HepG2 (cell line): ENCODE results near the gene ZNF524. TPM values are rescaled to one million over a fixed set of nuclear protein-coding genes. Genes with fewer than 3 reads are reported as not detected.

Source experiments
- ATAC-seq: fragments of 200-7000 bp; cut with Tn5 transposase; 3 replicates; pipeline ENCODE4 v1.9.1; 2020; ENCODE audit warnings: mild to moderate bottlenecking, moderate library complexity
- BruUV-seq: library from RNA; stranded (reverse); fragments of 400-500 nt; replicated peaks from 2 replicates; lab custom pipeline; 2021; lab: Mats Ljungman, UMichigan
- CTCF ChIA-PET: fragments of 300-600 bp; formaldehyde crosslinking; extraction: SDS; loops from one replicate; lab custom pipeline; 2021; ENCODE audit warnings: low total read pairs, inconsistent platforms, low intra/inter-chr PET ratio; lab: Yijun Ruan, JAX
- POLR2A ChIA-PET: fragments of 350-600 bp; sonication (Branson Sonifier 250); formaldehyde crosslinking; loops from one replicate; lab custom pipeline; 2020; ENCODE audit warnings: antibody characterized with exemption, inconsistent platforms; lab: Yijun Ruan, JAX
- DNase-seq: peaks from one replicate; pipeline ENCODE4 v3.0.0-alpha.2; 2015; ENCODE audit warnings: low spot score
- FAIRE-seq: peaks from 3 replicates; lab custom pipeline; 2011; peaks lifted over from hg19 to GRCh38; lab: Jason Lieb, UNC
- H2AFZ ChIP-seq: one replicate; pipeline ENCODE4 v1.6.1; 2011; ENCODE audit warnings: low read length, inconsistent platforms
- H3K27ac ChIP-seq: fragments of 300-600 bp; 3 replicates; pipeline ENCODE4 v1.8.0; 2011; ENCODE audit warnings: mixed run types, mild to moderate bottlenecking, mixed read lengths, low read length, inconsistent platforms; ENCODE audit not compliant: insufficient read depth; ENCODE audit errors: extremely low read length
- H3K27me3 ChIP-seq, 2 experiments: fragments of 200-600 bp in 1 of 2; 2 replicates in 1 of 2; 3 replicates in 1 of 2; pipeline versions ENCODE4 v1.6.0 to v1.8.0; 2011; ENCODE audit warnings: low read length in 2 of 2, mild to moderate bottlenecking in 2 of 2, moderate library complexity in 2 of 2, inconsistent platforms in 1 of 2; ENCODE audit not compliant: insufficient read depth in 2 of 2, control insufficient read depth in 1 of 2
- H3K36me3 ChIP-seq, 2 experiments: fragments of 200-600 bp in 1 of 2; replicated peaks in 1 of 2; 2 replicates in 1 of 2; 3 replicates in 1 of 2; pipeline versions ENCODE4 v1.5.1 to v1.8.0; 2011; ENCODE audit warnings: low read length in 2 of 2, inconsistent platforms in 1 of 2; ENCODE audit not compliant: insufficient read depth in 2 of 2, control insufficient read depth in 1 of 2
- H3K4me1 ChIP-seq: 2 replicates; pipeline ENCODE4 v1.5.1; 2012; ENCODE audit warnings: low read length, inconsistent platforms; ENCODE audit not compliant: insufficient read depth
- H3K4me2 ChIP-seq: 2 replicates; pipeline ENCODE4 v1.6.0; 2011; ENCODE audit warnings: low read depth, low read length, inconsistent platforms
- H3K4me3 ChIP-seq, 3 experiments: fragments of 200-600 bp in 1 of 3; sonication (generic), shearing (Covaris generic) in 1 of 3; replicated peaks in 1 of 3; 2 replicates each; pipeline ENCODE4 v1.5.1; 2011 to 2016; ENCODE audit warnings: low read length in 3 of 3, inconsistent platforms in 2 of 3, low read depth in 2 of 3, mild to moderate bottlenecking in 2 of 3, control low read depth in 1 of 3, mixed read lengths in 1 of 3; ENCODE audit not compliant: insufficient read depth in 1 of 3
- H3K79me2 ChIP-seq: one replicate; pipeline ENCODE4 v1.6.1; 2011; ENCODE audit warnings: low read length, inconsistent platforms; ENCODE audit not compliant: insufficient read depth
- H3K9ac ChIP-seq: 2 replicates; pipeline ENCODE4 v1.6.0; 2011; ENCODE audit warnings: mild to moderate bottlenecking, low read depth, low read length, inconsistent platforms; ENCODE audit not compliant: insufficient read depth
- H3K9me3 ChIP-seq: 2 replicates; pipeline ENCODE4 v1.5.1; 2012; ENCODE audit warnings: mild to moderate bottlenecking, low read length
- H4K20me1 ChIP-seq: 2 replicates; pipeline ENCODE4 v1.6.0; 2011; ENCODE audit warnings: inconsistent platforms, mild to moderate bottlenecking, low read length, moderate library complexity; ENCODE audit not compliant: insufficient read depth
- PPARG ChIP-seq: conservative IDR thresholded peaks from 2 replicates; pipeline ENCODE4 v1.6.1; 2016; ENCODE audit warnings: missing biosample characterization, missing genetic modification reagents
- RXRA ChIP-seq: sonication (generic); formaldehyde crosslinking; IDR thresholded peaks from 2 replicates; pipeline ENCODE4 v1.5.1; 2020; ENCODE audit warnings: missing genetic modification reagents
- TIGD3 ChIP-seq: sonication (generic); formaldehyde crosslinking; IDR thresholded peaks from 2 replicates; pipeline ENCODE4 v1.5.1; 2020; ENCODE audit warnings: mild to moderate bottlenecking, missing genetic modification reagents, borderline replicate concordance
- ZBTB2 ChIP-seq: sonication (generic); formaldehyde crosslinking; IDR thresholded peaks from 2 replicates; pipeline ENCODE4 v1.8.0; 2022; ENCODE audit warnings: low read depth, missing genetic modification reagents
- ZBTB40 ChIP-seq, 2 experiments: fragments of 450-650 bp in 1 of 2; sonication (generic) in 1 of 2; formaldehyde crosslinking in 1 of 2; IDR thresholded peaks; 2 replicates each; pipeline versions ENCODE4 v1.6.1 to v1.8.0; 2016 to 2022; ENCODE audit warnings: antibody characterized with exemption in 1 of 2, mild to moderate bottlenecking in 1 of 2, missing genetic modification reagents in 1 of 2
- ZFP41 ChIP-seq: sonication (generic); formaldehyde crosslinking; IDR thresholded peaks from 2 replicates; pipeline ENCODE4 v1.4.0; 2020; ENCODE audit warnings: mild to moderate bottlenecking, missing genetic modification reagents, borderline replicate concordance
- ZMAT3 ChIP-seq: sonication (generic); formaldehyde crosslinking; conservative IDR thresholded peaks from 2 replicates; pipeline ENCODE4 v1.7.0; 2021; ENCODE audit warnings: missing genetic modification reagents
- ZMYM3 ChIP-seq: sonication (generic); formaldehyde crosslinking; IDR thresholded peaks from 2 replicates; pipeline ENCODE4 v1.5.1; 2020; ENCODE audit warnings: mild to moderate bottlenecking, missing genetic modification reagents
- ZNF121 ChIP-seq: sonication (generic); formaldehyde crosslinking; IDR thresholded peaks from 2 replicates; pipeline ENCODE4 v1.5.0; 2020; ENCODE audit warnings: mild to moderate bottlenecking, missing genetic modification reagents
- ZNF207 ChIP-seq: fragments of 450-650 bp; IDR thresholded peaks from 2 replicates; pipeline ENCODE4 v1.6.1; 2016; ENCODE audit warnings: antibody characterized with exemption, borderline replicate concordance
- ZNF451 ChIP-seq: sonication (generic); formaldehyde crosslinking; IDR thresholded peaks from 2 replicates; pipeline ENCODE4 v1.5.0; 2020; ENCODE audit warnings: mild to moderate bottlenecking, missing genetic modification reagents
- ZNF616 ChIP-seq: sonication (generic); formaldehyde crosslinking; IDR thresholded peaks from 2 replicates; pipeline ENCODE4 v1.5.0; 2020; ENCODE audit warnings: low read depth, mild to moderate bottlenecking, missing genetic modification reagents
- ZNF777 ChIP-seq: sonication (generic); formaldehyde crosslinking; IDR thresholded peaks from 2 replicates; pipeline ENCODE4 v1.4.0; 2020; ENCODE audit warnings: missing genetic modification reagents
- WGBS: methylation state at CpG from one replicate; pipeline ENCODE4 v1.1.6; 2017; ENCODE audit warnings: low lambda C conversion rate; 5-methylcytosine and 5-hydroxymethylcytosine counted together
- in situ Hi-C: cut with HindIII; loops from 2 replicates; pipeline ENCODE4 v1.10.0; 2017; ENCODE audit warnings: low pct_unique_long_range_greater_than_20kb; ENCODE audit not compliant: extremely low pct_ligation_motif_present
- intact Hi-C: fragments of 100-400 bp; cut with micrococcal nuclease; formaldehyde crosslinking; loops from one replicate; pipeline ENCODE4 v1.10.0; 2022; ENCODE audit not compliant: unreplicated experiment
- polyA plus RNA-seq, 8 experiments: library from polyadenylated mRNA; depleted of rRNA in 3 of 8; stranded (reverse) in 7 of 8; unstranded in 1 of 8; fragments of >200 nt; fragmentation: Illumina TruSeq in 4 of 8; extraction: Trizol in 4 of 8; gene quantifications; 2 replicates each; pipeline versions ENCODE4 v1.2.1 to v1.2.3, GENCODE V29; 2011 to 2016; ENCODE audit warnings: low read depth in 4 of 8, missing spikeins in 1 of 8, mixed read lengths in 1 of 8; ENCODE audit not compliant: insufficient read depth in 1 of 8
- total RNA-seq, 5 experiments: library from RNA; depleted of rRNA; stranded (reverse); fragments of >200 nt; fragmentation: Illumina TruSeq; extraction: Trizol; gene quantifications; 2 replicates each; pipeline ENCODE4 v1.2.3, GENCODE V29; 2016; ENCODE audit warnings: low read depth in 1 of 5

The ZNF524 gene
- total and polyA plus RNA-seq, 2 of the 13 experiments (the other 11 are each of a cell fraction or from before 2014, with no cell fraction given) = 3.2 to 4.6 TPM

- H3K36me3 ChIP-seq = no peaks in the 10 kb centered on the region
- H3K79me2 ChIP-seq = peaks cover 4% of the 10 kb centered on the region
- no peak for ATAC-seq
- DNase-seq = no peak
- H2AFZ ChIP-seq = no peak overlapping the region
- H3K4me2 ChIP-seq = peak overlapping the region; percentile 11; the same call in 1 of the 2 replicates
- no peaks in the 10 kb centered on the region; a peak in 1 of 5 replicates for H3K27me3 ChIP-seq
- intact Hi-C loops = loop anchor here (10.0 kb wide), 2 partner anchors 50 to 70 kb away; no protein-coding TSS in a partner anchor
- CTCF ChIA-PET = no interaction called here
- no peaks in the 10 kb centered on the region for H3K9me3 ChIP-seq
- H3K4me3 ChIP-seq = no peak overlapping the region
- POLR2A ChIA-PET = interaction anchor here (1.0 to 5.3 kb wide), 4 partner anchors 15 to 40 kb away, joined by 3 to 66 read pairs (median 4); partner anchors contain the start of genes FIZ1, ZNF524 and ZNF784
- H3K9ac ChIP-seq = no peak overlapping the region
- WGBS = 89% methylated on average over 8 of the region's 11 CpGs
- BruUV-seq = no TSS peak
- H4K20me1 ChIP-seq = no peaks in the 10 kb centered on the region
- in situ Hi-C loops = no loop called here
- peaks cover 47% of the 10 kb centered on the region for H3K4me1 ChIP-seq
- FAIRE-seq = no peak
- H3K27ac ChIP-seq = no peak overlapping the region
- TF ChIP-seq RXRA (CRISPR knock-in tag) (no peak), PPARG (no peak), ZBTB40 (IDR thresholded peaks at IDR 0.05) (no peak), ZBTB40 (CRISPR knock-in tag; IDR thresholded peaks at IDR 0.05) (no peak), ZBTB2 (0 out of 2 replicates have a peak, but pooled peaks have one; percentile 18), ZNF616 (no peak), ZNF207 (no peak), TIGD3 (CRISPR knock-in tag) (no peak), ZNF121 (peak; percentile 77; the same call in 1 of the 2 replicates), ZFP41 (CRISPR knock-in tag) (no peak), ZNF451 (CRISPR knock-in tag) (no peak), ZMYM3 (peak; percentile 62; the same call in 1 of the 2 replicates), ZMAT3 (no peak), ZNF777 (no peak)
These were observed 15.2 kb upstream of the ZNF524 start for GRCh38 chr19:55584871-55585270.
